ENCODE measurements around the gene SLC39A3. TPM values are rescaled to one million over a fixed set of nuclear protein-coding genes. Genes with fewer than 3 reads are reported as not detected.

The SLC39A3 gene
- total RNA-seq, 1 experiment from 2014 or later = 39.1 TPM

GRCh38 chr19:2691951-2692350, 47.9 kb downstream of the SLC39A3 start:
- DNase-seq (ENCODE audit: low read depth, low spot score) = no peak
- ChIA-PET CTCF (no interaction called here), RAD21 (ENCODE audit: low non-redundant PET in 1 of 2, low total read pairs in 2 of 2, uncharacterized antibody in 2 of 2, unreplicated experiment in 2 of 2) (no interaction called here), POLR2A (no interaction called here)
- H3K9me3 ChIP-seq (ENCODE audit: control insufficient read depth in 1 of 2, insufficient read depth in 1 of 2, low read depth in 1 of 2, low read length in 2 of 2) = no peaks in the 10 kb centered on the region
- no peak overlapping the region for H3K4me3 ChIP-seq (replicated peaks in 1 of 2; ENCODE audit: low read depth in 1 of 2, low read length in 2 of 2)
- no peaks in the 10 kb centered on the region for H3K4me1 ChIP-seq (ENCODE audit: control insufficient read depth in 1 of 2, insufficient read depth in 2 of 2, low read length in 2 of 2)
- H3K79me2 ChIP-seq (ENCODE audit: insufficient read depth, low read length) = no peaks in the 10 kb centered on the region
- no peaks in the 10 kb centered on the region for H3K36me3 ChIP-seq (ENCODE audit: control insufficient read depth in 1 of 2, insufficient read depth in 2 of 2, low read length in 2 of 2)
- no peak overlapping the region for H3K9ac ChIP-seq (ENCODE audit: low read length)
- H3K9me2 ChIP-seq (ENCODE audit: insufficient read depth) = no peaks in the 10 kb centered on the region
- no peaks in the 10 kb centered on the region for H4K20me1 ChIP-seq (ENCODE audit: insufficient read depth)
- no peaks in the 10 kb centered on the region for H3K27me3 ChIP-seq (ENCODE audit: insufficient read depth, low read length)
- no peak overlapping the region for H3K27ac ChIP-seq (ENCODE audit: low read depth, low read length)
- H2AFZ ChIP-seq (ENCODE audit: low read depth, low read length, poor library complexity, severe bottlenecking) = no peak overlapping the region
- TF ChIP-seq POLR2AphosphoS5 (IDR thresholded peaks at IDR 0.05; ENCODE audit: low read depth, low read length) = no peak
- no peak for TF ChIP-seq ZFX (IDR thresholded peaks at IDR 0.05)
- TF ChIP-seq SP1 (IDR thresholded peaks at IDR 0.05; ENCODE audit: low read depth) = no peak
- TF ChIP-seq RAD21 (IDR thresholded peaks at IDR 0.05; ENCODE audit: low read depth) = no peak
- TF ChIP-seq CBX3 (IDR thresholded peaks at IDR 0.05; ENCODE audit: low read depth) = no peak
- no peak for TF ChIP-seq REST (IDR thresholded peaks at IDR 0.05; ENCODE audit: low read depth)
- TF ChIP-seq ATF3 (IDR thresholded peaks at IDR 0.05) = no peak
- no peak for TF ChIP-seq ZNF274 (IDR thresholded peaks at IDR 0.05; ENCODE audit: low read depth, low read length)
- no peak for TF ChIP-seq SRF (IDR thresholded peaks at IDR 0.05; ENCODE audit: low read depth)
- TF ChIP-seq EGR1 (IDR thresholded peaks at IDR 0.05; ENCODE audit: low read depth) = no peak
- TF ChIP-seq CTCF (IDR thresholded peaks at IDR 0.05 in 2 of 3, conservative IDR thresholded peaks at IDR 0.05 in 1 of 3; ENCODE audit: borderline replicate concordance in 1 of 3, insufficient read depth in 1 of 3, low read depth in 2 of 3, low read length in 2 of 3) = no peak
- BruUV-seq (replicated peaks) = no TSS peak
- ATAC-seq = no peak
- intact Hi-C loops (cut with micrococcal nuclease) = no loop called here
- H3K4me2 ChIP-seq (ENCODE audit: low read length) = no peak overlapping the region

All from HCT116 (cell line).